GM12864 (cell line): Measurements from ENCODE around the gene PSMD4.
A peak's percentile ranks its signal among the peaks of the same experiment; 100 is the strongest.
"Not testable (repeated sequence)": the region's sequence is repeated elsewhere in the genome, so short reads cannot be mapped to it uniquely, and the experiment has no call there.

Experiments
- DNase-seq: peaks from one replicate; pipeline ENCODE4 v3.0.0-alpha.2; 2011; ENCODE audit warnings: low read depth
- H3K4me3 ChIP-seq: 2 replicates; pipeline ENCODE4 v1.5.1; 2011; ENCODE audit warnings: mild to moderate bottlenecking, low read depth, low read length, control low read depth
- TF ChIP-seq, protein P1 (sequence below): IDR thresholded peaks from 2 replicates; pipeline ENCODE4 v1.5.1; 2011; ENCODE audit warnings: low read depth, mild to moderate bottlenecking, moderate library complexity, low read length, control low read depth, inconsistent platforms; ENCODE audit errors: missing control alignments

PSMD4 gene

GRCh38 chr1:151254217-151255213, at the start of gene PSMD4:
Gene PSMD4 (plus strand): TSS chr1:151254734. CDS start chr1:151254783, 49 bp downstream.
- TF ChIP-seq, protein P1, sequence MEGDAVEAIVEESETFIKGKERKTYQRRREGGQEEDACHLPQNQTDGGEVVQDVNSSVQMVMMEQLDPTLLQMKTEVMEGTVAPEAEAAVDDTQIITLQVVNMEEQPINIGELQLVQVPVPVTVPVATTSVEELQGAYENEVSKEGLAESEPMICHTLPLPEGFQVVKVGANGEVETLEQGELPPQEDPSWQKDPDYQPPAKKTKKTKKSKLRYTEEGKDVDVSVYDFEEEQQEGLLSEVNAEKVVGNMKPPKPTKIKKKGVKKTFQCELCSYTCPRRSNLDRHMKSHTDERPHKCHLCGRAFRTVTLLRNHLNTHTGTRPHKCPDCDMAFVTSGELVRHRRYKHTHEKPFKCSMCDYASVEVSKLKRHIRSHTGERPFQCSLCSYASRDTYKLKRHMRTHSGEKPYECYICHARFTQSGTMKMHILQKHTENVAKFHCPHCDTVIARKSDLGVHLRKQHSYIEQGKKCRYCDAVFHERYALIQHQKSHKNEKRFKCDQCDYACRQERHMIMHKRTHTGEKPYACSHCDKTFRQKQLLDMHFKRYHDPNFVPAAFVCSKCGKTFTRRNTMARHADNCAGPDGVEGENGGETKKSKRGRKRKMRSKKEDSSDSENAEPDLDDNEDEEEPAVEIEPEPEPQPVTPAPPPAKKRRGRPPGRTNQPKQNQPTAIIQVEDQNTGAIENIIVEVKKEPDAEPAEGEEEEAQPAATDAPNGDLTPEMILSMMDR, result no peak
- H3K4me3 ChIP-seq, result peak within 1 kb of the TSS; percentile 74
- peak; percentile 93 for DNase-seq

DNA sequence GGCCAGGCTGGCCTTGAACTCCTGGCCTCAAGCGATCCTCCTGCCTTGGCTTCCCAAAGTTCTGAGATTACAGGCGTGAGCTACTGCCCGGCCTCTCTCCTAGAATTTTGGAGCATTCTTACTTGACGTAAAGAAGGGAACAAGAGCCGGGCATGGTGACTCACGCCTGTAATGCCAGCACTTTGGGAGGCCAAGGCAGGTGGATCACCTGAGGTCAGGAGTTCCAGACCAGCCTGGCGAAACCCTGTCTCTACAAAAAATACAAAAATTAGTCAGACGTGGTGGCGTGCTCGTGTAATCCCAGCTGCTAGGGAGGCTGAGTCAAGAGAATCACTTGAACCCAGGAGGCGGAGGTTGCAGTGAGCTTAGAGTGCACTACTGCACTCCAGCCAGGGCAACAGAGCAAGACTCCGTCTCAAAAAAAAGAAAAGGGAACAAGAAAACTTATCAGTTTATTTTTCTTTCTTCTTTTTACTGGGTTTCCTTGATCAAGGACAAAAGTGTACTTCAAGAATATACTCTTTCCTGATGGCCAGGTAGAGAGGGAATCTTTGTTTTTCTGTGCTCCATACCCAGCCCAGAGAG, 49.1 kb upstream of the PSMD4 start:
- DNase-seq, H3K4me3 ChIP-seq: not testable (repeated sequence)

- H3K4me3 ChIP-seq, result no peak overlapping the region
- TF ChIP-seq, protein P1, result no peak
- no peak for DNase-seq
Observed at GRCh38 chr1:151210830-151211229, 43.7 kb upstream of the PSMD4 start.

GRCh38 chr1:151211972-151212705, 42.4 kb upstream of the PSMD4 start:
- TF ChIP-seq, protein P1, result no peak
- no peak overlapping the region for H3K4me3 ChIP-seq
- no peak for DNase-seq

DNA sequence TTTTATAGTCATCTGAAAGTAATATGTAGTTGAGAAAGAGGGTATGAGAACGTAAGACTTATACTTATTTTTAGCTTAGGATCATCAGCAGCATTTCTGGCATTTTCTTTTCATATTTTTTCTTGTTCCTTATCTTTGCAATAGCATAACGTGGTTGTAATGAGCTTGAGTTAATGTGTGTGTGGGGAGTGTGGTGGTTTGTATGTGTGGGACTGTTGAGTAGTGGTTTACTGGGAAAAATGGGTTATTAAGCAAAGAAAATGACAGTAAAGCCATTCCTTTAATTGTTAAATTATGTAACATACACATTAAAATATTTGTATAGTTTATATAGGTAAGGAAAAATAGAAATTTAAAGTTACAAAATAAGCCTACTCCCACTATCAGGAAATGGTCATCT, 41.0 kb upstream of the PSMD4 start:
- DNase-seq, result no peak
- TF ChIP-seq, protein P1, result no peak
- H3K4me3 ChIP-seq, result no peak overlapping the region

GRCh38 chr1:151221616-151222015, 32.9 kb upstream of the PSMD4 start:
- TF ChIP-seq, protein P1, result no peak
- DNase-seq, result no peak
- no peak overlapping the region for H3K4me3 ChIP-seq

DNA sequence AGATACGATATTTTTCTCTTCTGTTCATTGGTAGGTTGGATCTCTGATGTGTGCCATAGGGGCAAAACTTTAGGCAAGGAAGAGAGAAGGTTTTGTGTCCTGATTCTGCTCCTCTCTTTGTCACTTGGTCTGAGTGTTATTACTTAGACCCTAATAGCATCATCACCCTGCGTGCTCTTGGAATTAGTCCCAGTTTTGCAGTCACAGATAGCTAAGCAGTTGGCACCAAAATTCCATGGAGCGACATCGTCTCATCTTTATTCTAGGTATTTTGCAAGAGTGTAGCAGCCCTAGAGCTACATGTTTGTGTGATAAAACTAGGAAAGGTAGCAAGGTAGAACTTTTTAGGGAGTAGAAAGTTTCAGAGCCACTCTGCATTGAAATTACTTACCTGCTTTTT, 32.4 kb upstream of the PSMD4 start:
- TF ChIP-seq, protein P1, result no peak
- no peak overlapping the region for H3K4me3 ChIP-seq
- DNase-seq, result no peak
